ENCODE measurements around the gene KDM4B.

The KDM4B gene

DNA sequence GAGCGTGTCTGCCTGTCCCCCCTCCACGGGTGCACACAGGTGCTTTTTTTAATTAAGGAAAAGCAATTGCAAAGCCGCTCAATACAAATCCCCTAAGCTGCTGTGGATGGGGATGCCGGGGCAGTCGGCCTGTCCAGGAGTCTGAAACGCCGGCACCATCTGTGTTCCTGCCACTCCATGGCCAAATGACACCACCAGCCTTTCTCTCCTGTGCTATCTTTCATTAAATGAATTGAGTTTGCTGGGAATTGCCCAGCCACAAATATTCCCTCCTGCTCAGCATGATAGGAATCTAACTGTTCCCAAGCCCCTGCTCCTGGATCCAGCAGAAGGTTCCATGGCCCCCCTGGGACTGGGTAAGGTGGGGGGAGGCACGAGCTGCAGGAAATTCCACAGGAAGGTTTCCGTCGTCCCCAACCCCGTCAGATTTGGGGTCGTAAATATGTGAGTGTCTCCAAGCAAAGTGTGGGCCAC is 139.2 kb downstream of the KDM4B start:
- DNase-seq (ENCODE audit: low spot score) = no peak

DNA sequence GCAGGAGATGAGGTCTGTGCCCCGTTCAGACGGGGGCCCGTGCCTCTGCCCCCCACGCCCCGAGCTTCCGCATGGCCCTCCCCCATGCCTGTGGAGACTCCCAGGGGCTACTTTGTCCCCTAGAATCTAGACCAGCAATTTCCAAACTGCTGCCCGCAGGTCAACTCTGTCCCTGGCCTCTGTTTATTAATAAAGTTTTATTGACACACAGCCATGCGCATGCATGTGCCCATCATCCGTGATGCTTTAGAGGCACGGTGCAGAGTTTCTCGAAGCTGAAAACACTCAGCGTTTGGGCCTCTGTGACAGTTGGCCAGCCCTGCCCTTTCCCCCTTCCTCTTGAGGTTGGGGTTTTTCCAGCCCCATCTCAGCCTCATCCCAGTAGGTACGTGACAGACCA is 140.0 kb downstream of the KDM4B start:
- no peak for DNase-seq (ENCODE audit: low spot score)

DNA sequence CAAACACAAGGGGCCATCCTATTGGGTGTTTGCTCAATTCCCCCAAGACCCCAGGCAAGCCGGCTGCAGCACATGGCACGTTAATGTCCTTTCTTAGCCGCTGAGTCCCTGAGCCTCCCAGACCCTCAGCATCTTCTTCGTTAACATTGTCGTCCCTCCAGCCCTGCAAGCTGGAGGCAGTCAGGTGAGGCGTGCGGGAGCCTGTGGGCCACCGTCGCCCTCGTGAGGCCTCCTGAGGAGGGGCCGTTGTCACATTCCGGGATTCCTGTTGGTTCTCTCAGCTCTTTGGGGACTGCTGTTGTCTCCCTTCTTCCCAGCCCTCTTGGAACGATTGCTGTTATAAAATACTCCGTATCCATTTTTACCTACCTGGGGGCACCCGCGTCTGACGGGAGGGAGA is 140.6 kb downstream of the KDM4B start:
- no peak for DNase-seq (ENCODE audit: low spot score)

DNA sequence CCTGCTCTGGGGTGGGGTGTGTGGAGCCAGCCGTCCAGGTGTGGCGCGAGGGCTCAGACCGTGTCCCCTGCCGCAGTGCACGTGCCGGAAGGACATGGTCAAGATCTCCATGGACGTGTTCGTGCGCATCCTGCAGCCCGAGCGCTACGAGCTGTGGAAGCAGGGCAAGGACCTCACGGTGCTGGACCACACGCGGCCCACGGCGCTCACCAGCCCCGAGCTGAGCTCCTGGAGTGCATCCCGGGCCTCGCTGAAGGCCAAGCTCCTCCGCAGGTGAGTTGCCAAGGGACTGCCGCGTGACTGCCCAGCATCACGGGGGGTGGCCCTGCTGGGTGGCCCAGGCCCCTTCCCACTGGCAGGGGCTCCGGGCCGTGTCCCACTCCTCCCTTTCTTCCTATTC is 141.6 kb downstream of the KDM4B start:
- DNase-seq (ENCODE audit: low spot score) = no peak

DNA sequence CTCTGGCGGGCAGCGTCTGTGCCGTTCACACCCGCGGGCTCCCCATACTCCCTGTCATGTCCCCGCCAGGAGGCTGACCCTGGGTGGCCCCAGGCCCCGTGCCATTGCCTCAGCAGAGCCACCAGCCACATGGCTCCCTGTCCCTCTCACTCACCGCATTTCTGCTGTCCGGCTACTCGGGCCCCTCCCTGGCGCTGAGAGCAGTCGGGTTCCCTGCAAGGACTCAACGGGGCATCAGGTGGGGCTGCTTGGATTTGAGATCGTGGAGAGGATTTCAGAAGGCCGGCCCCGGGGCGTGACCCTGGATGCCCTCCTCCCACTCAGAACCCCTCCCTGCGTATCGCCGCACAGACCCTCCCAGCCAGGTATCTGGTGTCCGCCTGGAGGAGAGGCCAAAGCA is 142.1 kb downstream of the KDM4B start:
- DNase-seq (ENCODE audit: low spot score) = no peak

DNA sequence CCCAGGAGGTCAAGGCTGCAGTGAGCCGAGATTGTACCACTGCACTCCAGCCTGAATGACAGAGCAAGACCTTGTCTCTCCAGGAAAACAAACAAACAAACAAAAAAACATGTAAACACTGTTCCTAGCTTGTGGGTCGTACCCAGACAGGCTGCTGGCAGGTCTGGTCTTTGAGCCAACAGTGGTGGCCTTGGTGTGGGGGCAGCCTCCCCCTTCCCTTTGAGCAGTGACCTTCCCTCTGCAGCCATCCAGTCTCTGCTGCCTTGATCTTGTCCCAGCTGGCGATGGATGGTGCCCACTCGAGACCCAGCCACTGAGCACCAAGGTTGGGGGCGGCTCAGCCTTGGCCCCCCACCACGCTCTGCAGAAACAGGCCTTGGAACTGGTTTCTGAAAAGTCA is 143.3 kb downstream of the KDM4B start:
- no peak for DNase-seq (ENCODE audit: low spot score)

DNA sequence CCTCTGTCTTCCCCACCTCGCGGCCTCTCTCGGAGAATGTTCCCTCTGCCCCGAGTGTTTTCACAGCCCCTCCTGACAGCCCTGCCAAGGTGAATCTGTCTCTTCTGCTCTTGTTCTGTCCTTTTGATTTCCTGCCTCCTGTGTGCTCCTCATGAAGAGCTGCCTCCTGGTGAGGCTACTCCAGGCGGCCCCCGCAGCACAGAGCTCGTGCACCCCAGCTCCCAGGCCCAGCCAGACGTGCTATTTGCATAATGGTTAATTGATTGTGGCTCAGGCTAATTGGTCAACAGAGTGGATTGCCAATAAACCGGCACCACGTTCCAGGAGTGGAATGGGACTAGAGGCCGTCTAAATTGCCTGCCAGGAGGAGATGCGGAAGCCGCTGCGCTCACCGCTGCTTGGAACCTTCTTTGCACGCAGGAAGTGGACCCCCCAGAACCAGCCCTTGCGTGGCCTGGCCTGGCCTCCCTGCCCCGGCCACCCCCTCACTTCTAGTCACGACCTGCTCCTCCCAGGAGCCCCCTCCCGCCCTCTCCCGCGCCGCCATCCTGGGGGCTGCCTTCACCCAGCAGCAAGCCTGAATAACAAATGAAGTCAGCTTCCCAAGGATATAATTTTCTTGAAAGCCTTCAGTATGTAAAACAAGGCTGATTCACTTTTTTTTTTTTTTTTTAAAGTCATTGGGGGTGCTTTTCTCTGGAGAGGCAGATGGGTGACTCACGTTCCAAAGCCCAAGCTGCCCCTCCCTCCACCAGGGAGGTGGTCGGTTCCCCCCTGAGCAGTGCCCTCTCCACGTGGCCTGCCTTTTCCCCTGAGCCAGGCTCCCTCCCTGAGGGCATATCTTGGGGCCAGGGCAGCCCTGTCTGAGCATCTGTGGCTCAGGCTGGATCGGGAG is 144.0 kb downstream of the KDM4B start:
- peak; percentile 78 for DNase-seq (ENCODE audit: low spot score)

DNA sequence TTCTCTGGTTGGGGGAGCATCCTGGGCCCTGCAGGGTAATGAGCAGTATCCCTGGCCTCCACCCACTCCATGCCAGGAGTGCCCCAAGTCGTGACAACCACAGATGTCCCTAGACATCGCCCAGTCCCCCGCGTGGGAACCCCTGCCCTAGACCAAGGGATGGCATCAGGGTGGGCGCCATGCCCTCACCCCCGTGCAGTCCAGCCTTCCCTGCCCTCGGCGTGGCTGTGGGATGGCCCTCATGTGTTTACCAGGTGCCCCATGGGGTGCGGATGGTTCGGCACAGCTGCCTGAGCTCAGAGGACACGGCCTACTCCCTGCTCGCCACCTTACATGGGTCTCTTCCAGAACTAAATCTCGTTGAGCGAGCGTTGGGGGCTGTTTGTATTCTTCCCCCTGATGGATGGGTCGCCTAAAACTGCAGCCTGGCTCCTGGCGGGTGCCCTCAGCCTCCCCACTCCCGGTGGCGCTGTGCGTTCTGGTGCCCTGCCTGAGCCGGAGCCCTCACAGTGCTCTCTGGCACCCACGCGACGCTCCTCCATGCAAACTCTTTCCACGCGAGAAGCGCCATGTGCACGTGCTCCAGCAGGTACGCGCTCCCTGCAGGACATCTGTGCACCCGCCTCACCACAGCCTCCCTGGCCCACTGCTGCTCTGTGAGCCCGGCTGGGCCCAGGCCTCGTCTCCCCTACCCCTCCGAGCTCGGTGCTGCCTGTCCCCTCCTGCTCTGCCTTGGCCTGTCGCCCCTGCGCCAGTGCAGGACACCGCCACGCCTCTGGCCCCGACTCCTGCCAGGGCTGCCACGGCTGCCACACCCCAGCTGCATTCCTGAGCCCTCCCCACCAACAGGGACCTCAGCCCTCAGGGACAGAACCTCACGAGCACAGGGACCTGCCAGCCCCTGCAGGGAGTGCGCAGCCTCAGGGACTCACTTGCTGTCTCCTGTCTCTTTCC is 145.0 kb downstream of the KDM4B start:
- DNase-seq (ENCODE audit: low spot score) = no peak

DNA sequence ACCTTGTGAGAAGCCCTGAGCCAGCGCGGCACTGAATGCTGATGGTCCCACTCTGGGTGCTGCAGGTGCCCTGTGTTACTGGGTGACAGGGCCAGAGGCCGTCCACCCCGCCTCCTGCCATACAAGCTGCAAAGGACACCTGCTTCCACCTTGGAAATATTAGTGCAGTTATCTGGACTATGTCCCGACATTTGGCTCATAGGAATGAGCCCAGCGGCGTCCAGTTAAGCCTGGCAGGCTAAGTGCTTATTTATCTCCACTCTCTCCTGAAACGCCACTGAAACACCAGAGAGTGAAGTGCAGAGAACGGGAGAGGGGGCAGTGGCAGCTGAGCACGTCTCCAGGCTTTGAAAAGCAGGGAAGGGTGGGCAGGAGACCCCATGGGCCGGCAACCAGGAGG is 145.8 kb downstream of the KDM4B start:
- no peak for DNase-seq (ENCODE audit: low spot score)

DNA sequence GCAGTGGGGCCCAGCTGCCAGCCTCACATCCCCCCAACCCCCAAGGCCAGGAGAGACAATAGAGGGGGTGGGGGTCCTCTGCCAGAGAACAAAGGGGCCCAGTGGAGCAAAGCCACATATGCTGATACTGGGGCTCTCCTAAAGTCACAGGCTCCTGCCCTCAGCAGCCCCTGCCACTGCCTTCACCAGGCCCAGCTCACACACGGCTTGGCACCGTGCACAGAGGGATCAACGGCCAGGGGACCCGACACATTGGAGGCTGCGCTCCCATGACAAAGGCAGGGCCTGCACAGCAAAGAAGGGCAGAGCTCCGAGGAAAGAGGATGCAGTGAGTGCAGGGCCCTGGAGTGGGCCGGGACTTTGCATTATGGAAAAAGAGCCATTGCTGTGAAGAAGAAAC is 146.4 kb downstream of the KDM4B start:
- DNase-seq (ENCODE audit: low spot score) = no peak

DNA sequence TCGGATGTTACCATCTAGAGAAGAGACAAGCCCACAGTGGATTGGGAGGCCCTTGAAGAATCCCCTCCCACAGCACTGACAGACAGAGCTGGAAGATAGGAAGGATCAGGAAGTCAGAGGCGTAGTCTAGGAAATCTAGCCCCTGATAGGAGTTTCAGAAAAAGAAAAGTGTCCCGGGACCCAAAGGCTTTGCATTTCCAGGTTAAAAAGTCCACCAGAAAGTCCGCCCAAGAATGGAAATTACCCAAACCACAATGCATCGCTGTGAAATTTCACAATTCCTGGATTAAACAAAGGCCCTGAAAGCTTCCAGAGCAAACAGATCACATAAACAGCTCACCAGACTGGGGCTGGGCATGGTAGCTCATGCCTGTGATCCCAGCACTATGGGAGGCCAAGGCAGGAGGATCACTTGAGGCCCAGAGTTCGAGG is 146.9 kb downstream of the KDM4B start:
- DNase-seq (ENCODE audit: low spot score) = peak; percentile 67

DNA sequence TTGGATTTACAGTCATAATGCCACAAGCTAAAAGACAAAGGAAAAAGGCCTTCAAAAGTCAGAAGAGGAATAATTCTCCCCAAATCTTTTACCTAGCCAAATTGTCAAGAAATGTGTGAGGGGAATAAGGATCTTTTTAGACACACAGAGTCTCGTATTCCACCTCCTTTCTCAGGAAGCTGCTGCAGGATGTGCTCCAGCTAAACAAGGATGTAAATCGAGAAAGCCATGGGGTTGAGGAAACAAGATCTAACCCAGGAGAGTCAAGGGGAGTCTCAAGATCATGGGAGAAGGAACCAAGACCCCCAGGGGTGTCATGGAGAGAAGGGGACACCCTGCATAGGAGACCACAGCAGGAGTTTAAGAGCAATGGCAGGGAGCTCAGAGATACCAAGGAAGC is 147.4 kb downstream of the KDM4B start:
- no peak for DNase-seq (ENCODE audit: low spot score)

DNA sequence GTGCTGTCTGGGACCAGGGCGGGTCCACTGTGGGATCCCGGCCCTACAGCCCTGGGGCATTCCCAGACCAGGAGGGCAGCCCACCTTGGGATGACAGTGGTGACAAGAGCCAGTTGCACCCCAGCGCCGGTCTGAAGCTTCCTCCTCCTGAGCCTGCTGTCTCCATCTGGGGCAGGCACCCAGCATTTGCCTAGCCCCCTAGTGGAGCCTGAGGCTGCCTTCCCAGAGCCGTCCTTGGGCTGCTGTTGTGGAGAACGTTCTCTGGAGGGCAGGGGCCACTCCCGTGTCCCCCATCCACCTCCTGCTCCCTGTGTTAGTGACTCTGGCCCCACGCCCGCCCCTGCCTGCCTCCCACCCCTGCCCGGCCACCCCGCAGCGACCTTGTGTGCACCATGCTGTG is 148.5 kb downstream of the KDM4B start:
- no peak for DNase-seq (ENCODE audit: low spot score)

DNA sequence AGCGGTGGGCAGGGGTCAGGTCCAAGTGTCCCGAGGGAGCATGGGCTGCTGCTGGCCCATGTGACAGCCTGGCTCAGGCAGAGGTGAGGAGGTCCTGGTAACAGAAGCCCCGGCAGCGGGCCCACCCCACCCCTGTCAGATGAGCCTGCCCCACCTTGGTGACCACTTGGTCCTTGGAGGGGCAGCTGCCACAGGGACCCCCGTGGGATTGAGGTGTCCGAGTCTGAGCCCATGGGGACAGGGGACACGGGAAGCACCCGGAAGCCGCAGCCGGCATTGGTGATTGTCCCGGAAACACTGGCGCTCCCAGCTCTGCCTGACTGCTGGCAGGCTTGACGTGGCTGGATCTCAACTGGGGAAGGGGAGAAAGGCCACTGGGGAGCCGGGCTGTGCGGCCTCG is 149.1 kb downstream of the KDM4B start:
- no peak for DNase-seq (ENCODE audit: low spot score)

DNA sequence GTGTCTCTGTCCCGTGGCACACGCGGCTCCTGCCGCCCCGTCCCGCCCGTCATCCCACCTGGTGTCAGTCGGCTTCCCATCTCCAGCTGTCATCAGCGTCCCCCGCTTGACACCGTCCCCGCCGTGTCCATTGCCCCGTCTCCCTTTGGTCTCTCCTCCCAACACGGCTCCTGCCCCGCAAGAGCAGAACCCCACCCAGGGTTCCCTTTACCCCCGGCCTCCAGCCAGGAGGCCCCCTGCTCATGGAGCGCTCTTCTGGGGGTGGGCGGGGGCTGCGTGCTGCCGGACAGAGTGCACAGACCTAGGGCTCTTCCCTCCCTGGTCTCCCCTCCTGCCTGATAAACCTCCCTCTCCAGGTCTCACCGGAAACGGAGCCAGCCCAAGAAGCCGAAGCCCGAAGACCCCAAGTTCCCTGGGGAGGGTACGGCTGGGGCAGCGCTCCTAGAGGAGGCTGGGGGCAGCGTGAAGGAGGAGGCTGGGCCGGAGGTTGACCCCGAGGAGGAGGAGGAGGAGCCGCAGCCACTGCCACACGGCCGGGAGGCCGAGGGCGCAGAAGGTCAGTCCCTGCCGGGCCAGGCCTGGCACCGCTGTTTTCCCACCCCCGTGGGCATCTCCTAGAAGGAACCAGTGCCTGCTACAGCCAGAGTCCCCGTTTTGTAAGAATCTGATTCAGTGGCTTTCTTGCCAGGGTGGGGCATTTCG is 150.5 kb downstream of the KDM4B start:
- DNase-seq (ENCODE audit: low spot score) = no peak

DNA sequence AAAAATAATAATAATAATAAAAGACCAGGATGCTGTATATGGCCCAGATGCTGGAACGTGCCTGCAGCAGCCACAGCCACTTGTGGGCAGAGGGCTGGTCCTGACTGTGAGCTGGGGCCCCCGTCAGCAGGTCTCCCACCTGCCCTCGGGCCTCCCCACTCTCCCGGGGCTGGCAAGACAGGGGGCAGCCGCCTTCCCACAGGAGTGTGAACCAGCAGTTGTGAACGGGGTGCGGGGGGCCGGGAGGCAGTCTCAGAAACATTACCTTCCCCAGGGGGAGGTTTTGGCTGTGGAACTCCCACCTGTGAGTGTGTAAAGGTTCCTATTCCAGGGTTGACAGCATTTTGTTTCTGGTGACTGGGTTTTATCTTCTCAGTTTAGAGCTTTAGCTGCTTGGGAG is 151.4 kb downstream of the KDM4B start:
- DNase-seq (ENCODE audit: low spot score) = no peak

DNA sequence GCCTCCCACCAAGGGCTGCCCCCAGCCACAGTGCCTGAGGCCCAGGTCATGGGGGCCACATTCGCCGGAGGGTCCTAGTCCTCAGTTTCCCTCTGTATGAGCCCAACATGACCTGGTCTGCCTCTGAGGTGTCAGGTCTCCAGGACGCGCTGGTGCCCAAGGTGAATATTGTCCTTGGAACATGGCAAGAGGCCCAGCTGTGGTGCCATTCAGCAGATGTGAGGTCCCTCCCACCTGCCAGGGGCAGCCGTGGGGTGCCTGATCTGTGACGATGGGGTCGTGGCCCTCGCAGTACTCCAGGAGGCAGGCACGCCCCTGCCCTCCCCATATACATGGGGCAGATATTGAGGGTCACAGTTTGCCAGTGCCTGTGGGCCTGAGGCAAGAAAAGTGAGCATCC is 151.9 kb downstream of the KDM4B start:
- no peak for DNase-seq (ENCODE audit: low spot score)

DNA sequence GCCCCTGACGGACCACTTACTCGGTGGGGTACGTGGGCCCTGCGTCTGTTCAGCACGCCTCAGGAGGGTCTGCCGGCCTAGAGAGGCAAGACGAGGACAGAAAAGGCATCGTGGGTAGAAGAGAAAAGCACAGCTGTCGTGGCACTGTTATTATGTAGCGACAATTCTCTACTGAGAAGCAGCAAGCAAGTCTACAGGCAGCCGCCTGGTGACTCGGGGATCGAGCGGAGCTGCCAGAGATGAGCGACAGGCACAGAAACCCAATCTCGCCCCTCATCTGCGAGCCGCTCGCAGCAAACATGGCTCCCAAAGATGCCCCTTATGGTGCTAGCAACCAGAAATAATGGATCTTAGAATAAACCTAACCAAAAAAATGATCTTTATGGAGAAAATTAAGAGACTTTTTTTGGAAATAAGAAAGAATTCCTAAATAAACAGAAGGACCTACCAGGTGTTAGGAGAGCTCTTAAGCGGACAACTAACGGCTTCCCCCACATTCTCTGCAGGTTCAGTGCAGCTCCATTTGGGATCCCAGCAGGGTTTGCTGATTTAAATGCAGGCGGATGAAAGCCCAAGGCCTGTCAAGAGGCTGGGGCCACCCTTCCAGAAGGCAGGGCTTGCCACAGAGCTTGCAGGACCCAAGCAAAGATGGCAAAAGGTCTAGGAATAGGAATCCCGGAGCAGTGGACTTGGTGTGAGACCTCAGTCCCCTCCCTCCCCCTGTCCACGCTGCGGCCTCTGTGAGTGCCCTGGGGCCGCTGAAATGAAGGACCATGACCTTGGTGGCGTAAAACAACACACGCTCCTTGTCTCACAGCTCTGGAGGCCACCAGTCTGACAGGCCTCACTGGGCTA is 152.6 kb downstream of the KDM4B start:
- no peak for DNase-seq (ENCODE audit: low spot score)

DNA sequence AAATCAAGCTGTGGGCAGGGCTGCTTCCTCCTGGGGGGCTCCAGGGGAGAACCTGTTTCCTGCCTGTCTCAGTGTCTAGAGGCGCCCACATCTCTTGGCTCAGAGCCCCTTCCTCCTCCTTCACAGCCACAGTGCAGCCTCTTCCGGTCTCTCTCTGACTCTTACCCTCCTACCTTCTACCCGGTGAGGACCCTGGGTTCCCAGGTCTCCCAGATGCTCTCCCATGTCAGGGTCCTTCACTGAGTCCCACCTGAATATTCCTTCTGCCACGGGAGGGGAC is 153.1 kb downstream of the KDM4B start:
- DNase-seq (ENCODE audit: low spot score) = no peak

DNA sequence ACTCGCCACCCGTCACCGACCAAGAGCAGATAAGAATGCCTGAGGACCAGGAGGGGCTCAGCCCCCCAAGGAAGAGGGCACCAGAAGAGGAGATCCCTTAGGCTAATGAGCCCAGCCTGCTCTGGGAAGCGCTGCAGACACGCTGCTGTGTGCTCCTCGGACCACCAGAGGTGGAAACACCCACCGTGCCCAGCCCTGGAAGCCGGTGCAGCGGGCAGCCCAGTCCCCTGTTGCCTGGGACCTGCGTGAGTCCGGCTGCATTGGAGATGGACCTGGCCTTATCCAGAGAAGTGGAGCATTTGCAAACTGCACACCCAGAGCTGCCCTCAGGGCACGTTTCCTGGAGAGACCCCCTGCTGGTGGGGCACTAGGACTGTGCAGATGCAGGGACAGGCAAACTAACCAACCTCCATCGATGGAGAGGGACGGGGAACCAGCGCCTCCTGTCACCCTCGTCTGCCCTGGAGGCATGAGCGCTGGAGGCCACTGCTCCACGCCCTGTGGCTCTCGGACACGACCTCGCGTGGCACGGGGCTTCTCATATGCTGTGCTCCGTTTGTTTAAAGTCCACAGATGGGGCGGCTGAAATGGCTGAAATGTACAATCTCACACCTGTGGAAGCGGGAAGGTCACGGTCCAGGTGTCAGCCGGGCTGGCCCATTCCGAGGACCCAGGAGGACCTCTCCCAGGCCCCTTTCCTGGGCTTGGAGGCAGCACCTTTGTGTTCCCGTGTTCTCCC is 153.9 kb downstream of the KDM4B start:
- DNase-seq (ENCODE audit: low spot score) = no peak

DNA sequence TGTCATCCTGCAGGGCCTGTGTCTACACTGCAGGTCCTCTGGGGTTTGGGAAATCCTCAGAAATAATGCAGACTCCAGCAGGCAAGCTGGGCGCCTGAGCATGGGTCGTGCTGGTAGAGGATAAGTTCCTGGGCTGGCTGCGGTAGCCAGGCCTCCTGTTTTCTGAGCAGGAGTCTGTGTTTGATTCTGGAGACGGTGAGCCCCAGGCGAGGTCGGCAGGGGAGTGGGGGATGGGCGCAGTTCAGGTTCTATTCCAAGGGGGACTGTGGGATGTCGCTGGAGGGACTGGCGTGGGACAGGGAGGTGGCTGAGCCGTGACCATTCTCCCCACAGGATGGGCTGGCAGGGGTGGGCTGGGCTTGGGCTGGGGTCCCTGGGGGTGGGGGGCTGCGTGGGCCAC is 154.7 kb downstream of the KDM4B start:
- no peak for DNase-seq (ENCODE audit: low spot score)

All from AG08395 (cell line).